Activated CD4-positive, alpha-beta T cell treated with anti-CD3 and anti-CD28 coated beads, Interleukin-2, amount 10 ng/mL, durations not matched to agents 7 days and 5 days (primary cell): ENCODE measurements around the gene DLGAP5. TPM values are rescaled to one million over a fixed set of nuclear protein-coding genes. Genes with fewer than 3 reads are reported as not detected.
A peak's percentile ranks its signal among the peaks of the same experiment; 100 is the strongest.

Source experiments
- CTCF ChIA-PET: fragments of 350-600 bp; sonication (Branson Sonifier 250); formaldehyde crosslinking; loops from one replicate; lab custom pipeline; 2021; ENCODE audit warnings: antibody characterized with exemption; lab: Charles Lee
- POLR2A ChIA-PET: fragments of 350-600 bp; sonication (Branson Sonifier 250); formaldehyde crosslinking; loops from one replicate; lab custom pipeline; 2021; ENCODE audit warnings: antibody characterized with exemption; lab: Charles Lee
- DNase-seq: peaks from one replicate; pipeline ENCODE4 v3.0.0-alpha.2; 2020
- H3K27ac Mint-ChIP-seq: one replicate; pipeline ENCODE4 v1.8.0; 2021; ENCODE audit warnings: mild to moderate bottlenecking, moderate library complexity, mixed read lengths
- H3K27me3 Mint-ChIP-seq: one replicate; pipeline ENCODE4 v1.8.0; 2021; ENCODE audit warnings: mixed read lengths
- H3K36me3 Mint-ChIP-seq: one replicate; pipeline ENCODE4 v1.8.0; 2021; ENCODE audit warnings: low read depth, mixed read lengths
- H3K4me1 Mint-ChIP-seq: one replicate; pipeline ENCODE4 v1.8.0; 2021; ENCODE audit warnings: mixed read lengths
- H3K4me3 Mint-ChIP-seq: one replicate; pipeline ENCODE4 v1.8.0; 2021; ENCODE audit warnings: mild to moderate bottlenecking, moderate library complexity, mixed read lengths
- H3K9me3 Mint-ChIP-seq: one replicate; pipeline ENCODE4 v1.8.0; 2021; ENCODE audit warnings: mixed read lengths
- total RNA-seq, 2 experiments: library from RNA; stranded (reverse); gene quantifications; one replicate each; pipeline ENCODE4 v1.2.3, GENCODE V29; 2021

The DLGAP5 gene
- total RNA-seq, 2 experiments from 2014 or later = 109 to 117 TPM

DNA sequence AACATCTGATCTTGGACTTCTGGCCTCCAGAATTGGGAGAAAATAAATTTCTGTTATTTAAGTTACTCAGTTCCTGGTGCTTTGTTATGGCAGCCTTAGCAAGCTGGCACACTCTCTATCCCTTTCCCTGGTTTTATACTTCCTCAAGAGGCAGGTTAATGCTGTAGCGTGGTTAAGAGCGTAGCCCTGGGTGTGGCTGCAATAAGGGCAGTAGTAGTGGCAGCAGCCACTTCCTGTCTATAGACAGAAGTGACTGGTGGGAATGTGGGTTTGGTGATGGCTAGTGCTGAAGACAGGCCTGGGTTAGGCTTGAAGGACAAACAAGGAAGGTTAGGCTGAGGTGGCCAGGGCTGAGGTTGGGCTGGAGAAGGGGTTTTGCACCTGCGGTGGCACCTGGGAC is 66.0 kb downstream of the DLGAP5 start:
- Mint-ChIP-seq H3K27ac (peak overlapping the region; percentile 50), H3K27me3 (peaks cover 38% of the 10 kb centered on the region), H3K9me3 (no peaks in the 10 kb centered on the region), H3K4me3 (no peak overlapping the region), H3K4me1 (peaks cover 44% of the 10 kb centered on the region), H3K36me3 (peaks cover 5% of the 10 kb centered on the region)
- CTCF ChIA-PET = interaction anchor here (1.1 to 2.6 kb wide), 5 partner anchors 11 to 30 kb away, joined by 4 to 11 read pairs (median 4); no protein-coding TSS in a partner anchor
- POLR2A ChIA-PET = no interaction called here
- DNase-seq = peak; percentile 26

DNA sequence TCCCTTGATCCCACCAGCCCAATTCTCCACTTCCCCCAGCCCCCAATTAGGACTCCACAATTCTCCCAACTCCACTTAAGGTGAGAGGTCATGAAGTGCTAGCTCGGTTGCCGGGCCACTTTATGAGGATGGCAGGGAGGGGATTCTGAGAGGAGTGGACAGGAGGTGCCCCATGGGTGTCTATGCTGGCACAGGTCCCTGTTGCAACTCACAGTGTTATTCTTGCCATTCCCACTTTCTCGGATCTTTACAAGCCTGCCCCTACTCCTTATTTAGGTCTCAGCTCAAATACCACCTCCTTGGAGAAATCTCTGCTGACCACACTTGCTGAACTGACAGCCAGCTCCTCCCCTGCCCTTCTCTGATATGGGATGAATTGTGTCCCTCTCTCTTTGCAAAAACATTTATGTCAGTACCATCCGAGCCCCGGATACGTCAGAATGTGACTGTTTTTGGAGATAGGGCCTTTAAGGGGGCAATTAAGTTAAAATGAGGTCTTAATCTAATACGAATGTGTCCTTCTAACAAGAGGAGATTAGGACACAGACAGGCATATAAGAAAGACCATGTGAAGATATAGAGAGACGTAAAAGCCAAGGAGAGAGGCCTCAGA is 66.5 kb downstream of the DLGAP5 start:
- ChIA-PET POLR2A (no interaction called here), CTCF (interaction anchor here (1.1 to 2.6 kb wide), 6 partner anchors 10 to 30 kb away, joined by 3 to 11 read pairs (median 4); no protein-coding TSS in a partner anchor)
- H3K4me1 Mint-ChIP-seq = peaks cover 39% of the 10 kb centered on the region
- peak overlapping the region; percentile 39 for H3K27ac Mint-ChIP-seq
- peaks cover 2% of the 10 kb centered on the region for H3K36me3 Mint-ChIP-seq
- peaks cover 37% of the 10 kb centered on the region for H3K27me3 Mint-ChIP-seq
- DNase-seq = no peak
- H3K4me3 Mint-ChIP-seq = no peak overlapping the region
- no peaks in the 10 kb centered on the region for H3K9me3 Mint-ChIP-seq

DNA sequence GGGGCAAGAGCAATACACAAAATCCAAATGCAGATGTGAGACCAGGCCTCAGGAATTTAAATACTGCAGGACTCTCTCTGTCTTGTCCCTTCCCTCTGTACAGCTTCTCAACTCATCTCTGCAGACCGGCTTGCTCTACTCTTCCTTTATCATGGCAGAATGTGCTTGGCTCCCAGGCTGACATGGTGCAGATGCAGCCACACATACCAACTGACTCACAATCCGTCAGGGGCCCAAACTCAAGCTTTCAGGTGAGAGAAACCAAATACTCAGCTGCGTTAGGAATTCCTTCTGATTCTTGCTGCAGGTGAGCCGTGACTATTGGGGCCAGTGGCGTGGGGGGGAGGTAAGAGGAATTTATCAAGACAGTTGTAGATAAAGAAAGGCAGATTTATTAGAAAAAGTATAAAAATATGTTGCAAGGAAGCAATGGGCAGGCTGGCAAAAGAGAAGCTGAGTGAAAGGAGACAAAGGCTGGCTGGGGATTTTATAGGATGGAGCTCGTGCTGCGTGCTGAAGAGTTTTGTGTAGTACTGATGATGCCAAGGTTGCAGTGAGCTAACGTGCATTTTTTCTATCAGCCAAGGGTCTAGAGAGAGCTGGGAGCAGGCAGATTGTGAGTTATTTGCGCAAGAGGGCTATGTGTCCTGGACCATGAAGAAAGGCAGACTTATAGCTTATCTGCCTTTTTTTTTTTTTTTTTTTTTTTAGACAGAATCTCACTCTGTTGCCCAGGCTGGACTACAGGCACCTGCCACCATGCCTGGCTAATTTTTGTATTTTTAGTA is 67.3 kb downstream of the DLGAP5 start:
- no peak for DNase-seq
- ChIA-PET POLR2A (interaction anchor here (0.6 kb wide), 1 partner anchor 12 kb away, joined by 4 read pairs; no protein-coding TSS in a partner anchor), CTCF (interaction anchor here (1.0 to 2.6 kb wide), 5 partner anchors 9 to 25 kb away, joined by 3 to 11 read pairs (median 4); no protein-coding TSS in a partner anchor)
- H3K4me1 Mint-ChIP-seq = peaks cover 35% of the 10 kb centered on the region
- peaks cover 2% of the 10 kb centered on the region for H3K36me3 Mint-ChIP-seq
- H3K27ac Mint-ChIP-seq = no peak overlapping the region
- no peak overlapping the region for H3K4me3 Mint-ChIP-seq
- no peaks in the 10 kb centered on the region for H3K9me3 Mint-ChIP-seq
- peaks cover 39% of the 10 kb centered on the region for H3K27me3 Mint-ChIP-seq

DNA sequence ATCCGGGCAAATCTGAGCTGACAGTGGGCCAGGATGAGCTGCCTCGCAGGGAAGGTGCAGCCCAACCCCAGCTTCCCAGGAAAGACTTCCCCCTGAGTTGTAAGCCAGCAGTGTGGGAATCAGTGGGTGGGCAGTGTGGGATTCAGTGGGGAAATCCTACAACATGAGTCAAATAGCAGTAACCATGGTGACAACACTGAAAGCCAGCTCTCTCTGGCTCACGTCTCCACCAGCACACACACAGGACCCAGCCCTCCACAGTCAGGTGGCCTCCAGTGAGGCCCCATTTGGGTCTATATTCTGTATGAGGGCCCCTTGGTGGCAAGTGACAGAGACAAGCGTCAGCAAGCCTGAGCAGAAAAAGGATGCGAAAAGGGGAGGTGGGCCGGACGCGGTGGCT is 68.3 kb downstream of the DLGAP5 start:
- POLR2A ChIA-PET = no interaction called here

DNA sequence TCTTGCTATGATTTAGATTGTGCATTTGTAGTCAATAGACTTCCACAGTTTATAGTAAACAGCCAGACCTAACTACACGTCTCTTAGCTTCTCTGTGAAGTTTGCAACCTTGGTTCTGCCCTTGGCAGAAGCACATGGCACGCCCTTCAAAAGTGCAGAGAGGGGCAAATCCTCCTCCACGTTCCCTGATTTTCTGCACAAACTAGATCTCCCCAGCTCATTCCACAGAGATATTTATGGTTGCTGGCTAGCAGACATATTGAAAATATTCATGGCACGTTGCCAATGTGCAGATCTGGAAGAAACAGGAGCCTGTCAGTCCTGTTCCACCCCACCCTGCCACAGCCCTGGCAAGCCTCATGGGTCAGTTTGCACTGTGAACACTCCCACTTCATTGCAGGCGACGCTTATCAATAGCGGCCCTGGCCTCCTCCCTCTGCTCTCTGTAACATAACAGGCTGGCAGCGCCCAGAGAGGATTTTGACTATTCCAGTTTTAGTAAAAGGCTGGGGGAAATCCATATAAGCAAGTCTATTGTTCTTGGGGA is 68.9 kb downstream of the DLGAP5 start:
- Mint-ChIP-seq H3K4me3 (no peak overlapping the region), H3K27ac (no peak overlapping the region), H3K4me1 (peaks cover 36% of the 10 kb centered on the region), H3K36me3 (no peaks in the 10 kb centered on the region), H3K9me3 (no peaks in the 10 kb centered on the region), H3K27me3 (peaks cover 33% of the 10 kb centered on the region)
- POLR2A ChIA-PET = no interaction called here
- DNase-seq = no peak
- CTCF ChIA-PET = interaction anchor here (0.6 to 1.1 kb wide), 3 partner anchors 8 to 34 kb away, joined by 3 read pairs; no protein-coding TSS in a partner anchor

More for the DNA sequence above, 68.3 kb downstream of the DLGAP5 start:
- peaks cover 33% of the 10 kb centered on the region for H3K27me3 Mint-ChIP-seq
- peaks cover 31% of the 10 kb centered on the region for H3K4me1 Mint-ChIP-seq
- CTCF ChIA-PET = interaction anchor here (1.0 to 1.1 kb wide), 2 partner anchors 9 to 24 kb away, joined by 3 read pairs; no protein-coding TSS in a partner anchor
- no peak for DNase-seq
- H3K9me3 Mint-ChIP-seq = no peaks in the 10 kb centered on the region
- peaks cover 2% of the 10 kb centered on the region for H3K36me3 Mint-ChIP-seq
- no peak overlapping the region for H3K4me3 Mint-ChIP-seq
- H3K27ac Mint-ChIP-seq = no peak overlapping the region

DNA sequence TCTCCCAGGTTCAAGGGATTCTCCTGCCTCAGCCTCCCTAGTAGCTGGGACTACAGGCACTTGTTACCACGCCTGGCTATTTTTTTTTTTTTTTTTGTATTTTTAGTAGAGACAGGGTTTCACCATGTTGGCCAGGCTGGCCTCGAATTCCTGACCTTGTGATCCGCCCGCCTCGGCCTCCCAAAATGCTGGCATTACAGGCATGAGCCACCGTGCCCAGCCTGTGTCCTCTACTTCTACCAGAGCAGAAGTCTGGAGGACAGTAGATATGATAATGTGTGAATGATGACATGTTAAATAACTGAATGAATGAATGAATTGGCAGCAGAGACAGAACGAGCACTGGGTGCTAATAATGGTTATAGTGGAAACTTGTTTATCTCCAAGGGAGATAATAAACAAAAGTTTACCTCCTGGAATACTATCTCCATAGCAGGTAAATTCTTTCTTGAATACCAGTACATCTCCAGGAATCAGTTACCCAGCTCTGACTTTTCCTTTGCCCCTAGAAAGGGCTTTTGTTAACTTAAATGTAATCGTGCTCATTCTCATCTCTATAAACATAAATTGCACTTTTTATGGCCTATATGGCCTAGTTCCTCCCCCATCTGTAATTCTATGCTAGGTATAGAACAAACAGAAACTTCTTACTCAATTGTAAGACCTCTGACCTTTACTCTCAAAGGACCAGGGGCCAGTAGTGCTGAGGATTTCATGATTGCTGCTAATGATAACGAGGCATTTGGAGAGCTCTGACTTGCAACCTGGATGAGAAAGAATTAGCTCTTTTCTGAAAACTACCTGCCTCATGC is 69.6 kb downstream of the DLGAP5 start:
- CTCF ChIA-PET = interaction anchor here (0.6 to 0.8 kb wide), 3 partner anchors 13 to 1345 kb away, joined by 3 read pairs; no protein-coding TSS in a partner anchor
- Mint-ChIP-seq H3K4me3 (no peak overlapping the region), H3K4me1 (peaks cover 34% of the 10 kb centered on the region), H3K36me3 (no peaks in the 10 kb centered on the region), H3K9me3 (no peaks in the 10 kb centered on the region), H3K27me3 (peaks cover 28% of the 10 kb centered on the region), H3K27ac (no peak overlapping the region)
- POLR2A ChIA-PET = no interaction called here
- DNase-seq = no peak

DNA sequence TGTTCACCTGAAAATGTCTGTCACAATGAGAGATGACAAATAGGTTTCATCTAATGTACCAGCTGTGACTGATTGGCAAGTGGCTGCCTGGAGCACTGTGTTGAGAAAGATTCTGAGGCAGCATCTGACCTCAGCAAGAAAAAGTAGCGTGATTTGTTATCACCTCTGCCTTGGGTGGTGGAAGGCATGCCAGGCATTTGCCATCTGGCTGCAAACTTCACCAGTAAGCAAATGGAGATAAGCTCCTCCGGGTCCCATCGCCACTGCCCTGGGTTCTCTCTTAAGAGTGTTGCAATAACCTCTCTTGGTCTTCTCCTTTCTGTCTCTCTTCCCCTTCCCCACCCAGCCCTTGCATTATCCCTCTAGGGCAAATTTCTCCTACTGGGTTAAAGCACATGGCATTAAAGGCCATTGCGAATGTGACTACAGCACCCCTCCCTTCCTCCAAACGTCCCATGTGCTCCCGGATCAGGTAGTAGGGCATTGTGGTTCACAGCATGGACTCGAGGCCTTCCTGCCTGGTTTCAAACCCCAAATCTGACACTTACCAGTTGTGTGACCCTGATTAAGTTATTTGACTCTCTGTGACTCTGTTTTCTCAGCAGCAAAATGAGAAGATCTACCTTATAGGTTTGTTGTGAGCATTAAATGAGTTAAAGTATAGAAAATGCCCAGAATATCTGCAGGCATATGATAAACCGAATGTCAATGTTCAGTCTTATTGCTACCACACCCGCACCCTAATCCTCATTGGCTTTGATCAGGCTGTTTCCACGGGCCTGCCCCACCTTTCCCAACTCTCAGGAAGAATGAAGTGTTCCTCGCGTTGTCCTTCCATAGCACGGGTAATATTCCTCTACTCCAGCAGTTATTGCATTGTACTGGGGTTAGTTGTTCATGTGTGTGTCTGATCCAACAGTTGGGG is 70.6 kb downstream of the DLGAP5 start:
- no peak for DNase-seq
- no peak overlapping the region for H3K4me3 Mint-ChIP-seq
- CTCF ChIA-PET = interaction anchor here (0.7 kb wide), 1 partner anchor 1346 kb away, joined by 3 read pairs; no protein-coding TSS in a partner anchor
- H3K9me3 Mint-ChIP-seq = no peaks in the 10 kb centered on the region
- peaks cover 22% of the 10 kb centered on the region for H3K27me3 Mint-ChIP-seq
- H3K4me1 Mint-ChIP-seq = peaks cover 26% of the 10 kb centered on the region
- POLR2A ChIA-PET = no interaction called here
- H3K36me3 Mint-ChIP-seq = no peaks in the 10 kb centered on the region
- no peak overlapping the region for H3K27ac Mint-ChIP-seq

DNA sequence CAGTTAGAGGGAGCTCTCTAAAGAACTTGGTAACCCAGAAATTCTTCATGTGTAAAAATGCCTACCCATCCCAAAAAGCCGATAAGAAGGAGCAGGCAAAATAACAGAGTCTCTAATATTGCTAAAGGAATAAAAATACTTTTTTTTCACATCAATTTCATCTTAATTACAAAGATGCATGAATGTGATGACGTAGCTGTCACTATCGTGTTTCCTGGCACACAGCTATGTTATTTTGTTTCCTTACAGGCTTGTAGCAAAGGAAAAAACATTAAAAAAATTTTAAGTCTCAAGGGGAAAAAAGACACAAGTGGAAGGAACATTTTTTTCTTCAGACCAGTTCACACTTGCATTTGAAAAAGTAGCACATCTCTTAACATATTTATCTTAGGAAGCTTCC is 72.6 kb downstream of the DLGAP5 start:
- no peak for DNase-seq
- CTCF ChIA-PET = interaction anchor here (1.1 to 1.8 kb wide), 4 partner anchors 10 to 47 kb away, joined by 3 to 5 read pairs (median 4); no protein-coding TSS in a partner anchor
- no peaks in the 10 kb centered on the region for H3K36me3 Mint-ChIP-seq
- no peak overlapping the region for H3K4me3 Mint-ChIP-seq
- POLR2A ChIA-PET = no interaction called here
- no peaks in the 10 kb centered on the region for H3K9me3 Mint-ChIP-seq
- peaks cover 7% of the 10 kb centered on the region for H3K4me1 Mint-ChIP-seq
- no peak overlapping the region for H3K27ac Mint-ChIP-seq
- H3K27me3 Mint-ChIP-seq = peaks cover 18% of the 10 kb centered on the region

DNA sequence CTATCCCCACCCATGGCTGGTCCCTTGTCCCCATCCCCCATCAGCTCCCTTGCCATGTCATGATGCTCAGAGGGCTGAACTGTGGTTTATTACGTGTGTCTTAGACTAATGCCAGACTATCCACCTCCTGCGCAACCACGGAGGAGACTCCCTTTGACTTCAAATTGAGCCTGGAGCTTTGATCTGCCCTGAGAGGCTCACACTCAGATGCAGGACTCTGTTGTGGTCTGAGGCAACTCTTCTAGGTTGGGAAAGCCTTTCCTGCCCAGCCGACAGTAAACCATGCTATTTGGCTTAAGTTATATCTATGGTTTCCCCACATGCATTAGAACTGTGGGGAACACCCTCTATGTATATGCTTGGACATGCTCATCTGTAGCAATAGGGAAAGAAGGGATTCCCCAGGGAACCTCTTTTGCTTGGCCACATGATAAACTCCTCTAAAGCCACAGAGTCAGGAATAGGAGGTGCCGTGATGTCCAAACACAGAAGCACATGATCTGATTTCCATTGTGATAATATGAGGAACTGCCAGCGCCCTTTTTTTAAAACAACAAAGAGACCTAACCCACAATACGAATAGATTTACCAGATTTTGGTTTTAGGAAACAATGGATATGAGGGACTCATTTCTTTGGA is 73.5 kb downstream of the DLGAP5 start:
- ChIA-PET POLR2A (no interaction called here), CTCF (interaction anchor here (0.6 to 1.8 kb wide), 7 partner anchors 9 to 1765 kb away, joined by 3 to 5 read pairs (median 4); no protein-coding TSS in a partner anchor)
- no peak overlapping the region for H3K4me3 Mint-ChIP-seq
- H3K27ac Mint-ChIP-seq = peak overlapping the region; percentile 20
- no peaks in the 10 kb centered on the region for H3K36me3 Mint-ChIP-seq
- DNase-seq = no peak
- peaks cover 18% of the 10 kb centered on the region for H3K27me3 Mint-ChIP-seq
- peaks cover 10% of the 10 kb centered on the region for H3K4me1 Mint-ChIP-seq
- no peaks in the 10 kb centered on the region for H3K9me3 Mint-ChIP-seq

DNA sequence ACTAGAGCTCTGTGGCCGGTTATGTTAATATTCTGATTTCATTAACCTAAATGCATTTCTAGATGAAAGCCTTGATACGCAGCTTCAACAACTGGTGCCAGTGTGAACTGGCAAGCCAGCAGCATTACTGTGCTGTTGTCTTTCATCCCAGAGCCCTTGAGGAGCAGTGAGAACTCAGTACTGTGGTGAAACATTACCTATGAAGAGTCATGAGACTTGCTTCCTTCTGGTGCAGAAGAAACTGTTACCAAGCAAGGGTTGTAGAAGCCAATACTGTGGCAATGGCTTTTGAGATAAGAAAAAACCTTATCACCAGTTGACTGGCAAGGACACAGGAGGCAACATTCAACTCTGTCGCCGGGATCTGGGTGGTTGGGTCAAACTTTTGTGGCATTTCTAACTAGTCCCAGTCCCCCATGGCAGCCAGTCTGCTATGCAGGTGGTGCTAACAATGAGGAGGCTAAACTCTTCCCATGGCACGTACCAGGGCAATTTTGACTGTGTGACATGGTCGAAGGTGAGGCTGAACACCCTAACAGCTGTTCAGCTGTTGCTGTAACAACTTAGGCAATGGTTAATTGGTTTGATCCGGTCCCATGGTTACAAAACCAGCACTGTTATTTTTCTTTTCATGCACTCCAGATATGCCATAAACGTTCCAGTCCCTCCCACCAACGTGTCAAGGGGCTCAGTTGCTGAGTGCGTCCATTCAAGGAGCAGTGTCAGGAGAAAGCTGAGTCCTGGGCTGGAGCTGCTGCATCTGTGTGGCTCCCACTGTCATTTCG is 74.9 kb downstream of the DLGAP5 start:
- Mint-ChIP-seq H3K27me3 (peaks cover 18% of the 10 kb centered on the region), H3K27ac (no peak overlapping the region), H3K4me1 (peaks cover 10% of the 10 kb centered on the region), H3K9me3 (no peaks in the 10 kb centered on the region), H3K4me3 (no peak overlapping the region), H3K36me3 (no peaks in the 10 kb centered on the region)
- no peak for DNase-seq
- ChIA-PET POLR2A (no interaction called here), CTCF (interaction anchor here (0.6 to 3.0 kb wide), 4 partner anchors 8 to 52 kb away, joined by 3 to 11 read pairs (median 4); no protein-coding TSS in a partner anchor)
